ENCODE results near the gene ESD. TPM values are rescaled to one million over a fixed set of nuclear protein-coding genes. Genes with fewer than 3 reads are reported as not detected.

Gene ESD
- total RNA-seq, 2 donors from 2014 or later, result 114 to 119 TPM

- Histone ChIP-seq H3K27ac (no peak overlapping the region), H3K4me3 (no peak overlapping the region), H3K27me3 (replicated peaks; ENCODE audit: insufficient read depth) (no peaks in the 10 kb centered on the region), H3K4me1 (ENCODE audit: control insufficient read depth in 1 of 2, low read depth in 2 of 2) (peaks cover 0 to 19% of the 10 kb centered on the region in 2 donors), H3K9me3 (no peaks in the 10 kb centered on the region), H3K36me3 (peaks cover 17% of the 10 kb centered on the region)
- no peak for TF ChIP-seq CTCF (IDR thresholded peaks at IDR 0.05)
- ATAC-seq (ENCODE audit: insufficient number of reproducible peaks, low FRiP score, low read depth) (no peak), DNase-seq (ENCODE audit: low spot score) (no peak)
Observed at GRCh38 chr13:46748300-46748699, 48.7 kb downstream of the ESD start.

- Histone ChIP-seq H3K4me1 (ENCODE audit: control insufficient read depth in 1 of 2, low read depth in 2 of 2) (peaks cover 0 to 18% of the 10 kb centered on the region in 2 donors), H3K4me3 (no peak overlapping the region), H3K9me3 (no peaks in the 10 kb centered on the region), H3K27me3 (replicated peaks; ENCODE audit: insufficient read depth) (no peaks in the 10 kb centered on the region), H3K36me3 (peaks cover 23% of the 10 kb centered on the region), H3K27ac (no peak overlapping the region)
- TF ChIP-seq CTCF (IDR thresholded peaks at IDR 0.05), result no peak
- DNase-seq (ENCODE audit: low spot score) (no peak), ATAC-seq (ENCODE audit: insufficient number of reproducible peaks, low FRiP score, low read depth) (no peak)
Observed at GRCh38 chr13:46747031-46747820, 49.7 kb downstream of the ESD start.

- no peak for DNase-seq (ENCODE audit: low spot score)
- peaks cover 33% of the 10 kb centered on the region for H3K36me3 ChIP-seq
- no peak for TF ChIP-seq CTCF (IDR thresholded peaks at IDR 0.05)
- H3K9me3 ChIP-seq, result no peaks in the 10 kb centered on the region
- no peaks in the 10 kb centered on the region for H3K27me3 ChIP-seq (replicated peaks; ENCODE audit: insufficient read depth)
- no peak overlapping the region for H3K4me3 ChIP-seq
- ATAC-seq (ENCODE audit: insufficient number of reproducible peaks, low FRiP score, low read depth), result no peak
- H3K27ac ChIP-seq, result no peak overlapping the region
- peaks cover 0 to 8% of the 10 kb centered on the region in 2 donors for H3K4me1 ChIP-seq (ENCODE audit: control insufficient read depth in 1 of 2, low read depth in 2 of 2)
Observed at GRCh38 chr13:46745706-46746105, 51.3 kb downstream of the ESD start.

GRCh38 chr13:46745062-46745461 is 51.9 kb downstream of the ESD start:
- H3K27me3 ChIP-seq (replicated peaks; ENCODE audit: insufficient read depth), result no peaks in the 10 kb centered on the region
- peaks cover 0 to 5% of the 10 kb centered on the region in 2 donors for H3K4me1 ChIP-seq (ENCODE audit: control insufficient read depth in 1 of 2, low read depth in 2 of 2)
- TF ChIP-seq CTCF (IDR thresholded peaks at IDR 0.05), result no peak
- DNase-seq (ENCODE audit: low spot score), result no peak
- H3K27ac ChIP-seq, result no peak overlapping the region
- peaks cover 33% of the 10 kb centered on the region for H3K36me3 ChIP-seq
- ATAC-seq (ENCODE audit: insufficient number of reproducible peaks, low FRiP score, low read depth), result no peak
- no peak overlapping the region for H3K4me3 ChIP-seq
- no peaks in the 10 kb centered on the region for H3K9me3 ChIP-seq

DNA sequence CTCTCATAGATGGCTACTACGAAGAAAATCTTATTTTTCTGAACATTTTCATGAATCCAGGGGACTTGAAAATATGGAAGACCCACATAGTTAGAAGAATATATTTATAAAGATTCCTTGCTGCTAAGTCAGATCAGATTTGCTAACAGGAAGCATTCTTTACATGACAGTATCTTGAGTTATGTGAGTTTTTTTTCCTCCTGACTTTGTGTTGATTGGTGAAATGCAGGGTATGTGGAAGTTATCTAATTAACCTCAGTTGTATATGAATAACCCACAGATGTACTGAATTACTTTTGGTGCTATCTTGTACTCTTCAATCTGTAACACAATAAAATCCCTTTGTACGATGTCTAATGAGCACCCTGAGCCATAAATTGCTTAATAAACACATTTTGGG is 53.8 kb downstream of the ESD start:
- H3K36me3 ChIP-seq, result peaks cover 33% of the 10 kb centered on the region
- H3K4me3 ChIP-seq, result no peak overlapping the region
- H3K4me1 ChIP-seq (ENCODE audit: control insufficient read depth in 1 of 2, low read depth in 2 of 2), result no peaks in the 10 kb centered on the region
- no peaks in the 10 kb centered on the region for H3K27me3 ChIP-seq (replicated peaks; ENCODE audit: insufficient read depth)
- DNase-seq (ENCODE audit: low spot score), result no peak
- ATAC-seq (ENCODE audit: insufficient number of reproducible peaks, low FRiP score, low read depth), result no peak
- no peak overlapping the region for H3K27ac ChIP-seq
- H3K9me3 ChIP-seq, result no peaks in the 10 kb centered on the region
- no peak for TF ChIP-seq CTCF (IDR thresholded peaks at IDR 0.05)
